GM18873 (cell line): ENCODE data around the gene SLC20A1.

Experiments
- ATAC-seq: cut with Tn5 transposase; IDR thresholded peaks from one replicate; pipeline ENCODE4 v1.9.1; 2021; ENCODE audit warnings: mild to moderate bottlenecking, moderate library complexity, moderate number of reproducible peaks; ENCODE audit not compliant: unreplicated experiment, low FRiP score

SLC20A1 gene

DNA sequence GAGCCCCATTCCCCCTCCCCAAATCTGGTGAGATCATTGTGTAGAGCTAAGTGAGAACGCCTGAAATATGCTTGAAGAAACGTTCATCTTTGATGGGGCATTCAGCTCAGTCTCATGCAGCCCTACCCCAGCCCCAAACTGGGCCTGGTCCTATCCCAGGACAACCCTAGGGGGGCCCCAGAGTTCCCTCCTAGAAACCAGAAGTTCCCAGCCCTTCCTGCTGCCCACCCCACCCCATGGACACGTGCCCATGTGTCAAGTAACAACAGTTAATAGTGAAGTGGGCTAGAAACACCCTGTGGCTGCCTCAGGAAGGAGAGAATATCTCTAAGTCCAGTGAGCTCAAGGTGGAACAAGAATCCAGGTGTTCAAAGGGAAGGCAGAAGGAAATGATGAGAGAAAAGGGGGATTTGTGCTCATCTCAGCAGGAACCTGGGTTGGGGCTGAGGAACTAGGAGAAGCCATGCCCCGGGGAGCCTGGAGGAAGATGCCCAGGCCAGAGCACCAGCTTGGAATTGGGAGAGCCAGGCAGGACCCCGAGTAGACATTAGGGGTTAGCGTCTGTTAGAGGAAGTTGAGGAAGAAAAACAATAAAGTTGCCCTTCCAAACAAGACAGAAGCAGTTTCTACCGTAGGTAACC lies 20.1 kb upstream of the SLC20A1 start:
- ATAC-seq = no peak

DNA sequence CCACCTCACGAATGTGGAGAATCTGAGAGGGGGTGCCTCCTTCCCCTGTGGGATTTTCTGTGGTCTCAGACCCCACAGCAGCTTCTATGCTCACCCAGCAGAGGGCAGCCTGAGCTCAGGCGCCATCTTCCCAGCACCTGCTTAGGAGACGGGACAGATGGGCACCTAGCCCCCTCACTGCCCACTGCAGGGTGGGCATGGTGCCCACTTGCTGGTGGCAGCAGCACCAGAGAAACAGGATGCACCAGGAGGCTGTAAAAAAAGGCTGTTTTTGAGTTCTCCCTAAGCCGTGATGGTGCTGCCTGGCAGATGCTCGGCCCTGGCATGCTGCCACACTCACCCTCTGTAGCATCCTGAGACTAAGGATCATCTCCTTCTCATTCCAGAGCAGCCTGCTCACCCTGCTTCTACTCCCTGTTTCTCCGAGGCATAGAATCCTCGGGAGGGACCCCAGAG lies 19.1 kb upstream of the SLC20A1 start:
- ATAC-seq = no peak

DNA sequence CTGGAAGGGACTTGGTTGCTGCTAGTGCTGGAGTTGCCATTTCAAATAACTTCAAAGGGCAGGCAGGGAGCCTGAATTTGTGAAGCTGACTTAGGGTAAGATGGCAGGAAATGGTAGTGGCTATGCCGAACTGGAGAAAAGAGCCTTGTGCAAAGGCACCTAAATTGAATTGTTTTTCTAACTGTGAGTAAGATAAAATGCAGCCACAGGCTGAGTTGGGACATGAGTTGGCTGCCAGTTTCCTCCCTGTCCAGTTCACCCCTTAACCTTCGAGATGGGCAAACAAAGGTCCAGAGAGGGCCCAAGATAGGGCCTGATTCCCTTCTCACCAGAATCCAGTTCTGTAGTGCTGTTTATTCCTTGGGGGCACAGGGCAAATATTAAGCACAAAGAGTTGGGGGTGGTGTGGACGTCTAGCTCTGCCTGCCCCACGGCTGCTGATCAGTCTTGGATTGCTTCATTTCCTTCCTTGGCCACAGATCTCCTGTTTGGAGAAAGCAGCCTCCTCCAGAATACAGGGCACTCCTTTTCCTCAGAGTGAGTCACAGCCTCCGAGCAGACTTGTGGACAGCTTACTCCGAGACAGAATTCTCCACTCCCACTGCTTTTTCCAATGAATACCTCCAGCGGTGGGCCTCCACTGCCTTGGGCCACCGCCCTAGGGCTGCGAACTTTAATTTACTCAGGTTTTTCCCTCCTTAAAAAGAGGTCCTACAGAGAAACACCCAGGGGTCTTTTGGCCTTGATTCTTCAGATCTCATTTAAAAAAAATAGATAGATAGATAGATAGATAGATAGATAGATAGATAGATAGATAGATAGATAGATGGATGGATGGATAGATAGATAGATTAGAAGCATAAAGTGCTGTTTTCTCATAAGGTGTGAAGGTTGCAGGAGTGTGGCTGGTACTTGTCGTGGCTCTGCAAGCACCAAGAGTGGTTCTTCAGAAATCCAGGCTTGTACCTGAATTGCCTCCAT lies 18.4 kb upstream of the SLC20A1 start:
- ATAC-seq = no peak

DNA sequence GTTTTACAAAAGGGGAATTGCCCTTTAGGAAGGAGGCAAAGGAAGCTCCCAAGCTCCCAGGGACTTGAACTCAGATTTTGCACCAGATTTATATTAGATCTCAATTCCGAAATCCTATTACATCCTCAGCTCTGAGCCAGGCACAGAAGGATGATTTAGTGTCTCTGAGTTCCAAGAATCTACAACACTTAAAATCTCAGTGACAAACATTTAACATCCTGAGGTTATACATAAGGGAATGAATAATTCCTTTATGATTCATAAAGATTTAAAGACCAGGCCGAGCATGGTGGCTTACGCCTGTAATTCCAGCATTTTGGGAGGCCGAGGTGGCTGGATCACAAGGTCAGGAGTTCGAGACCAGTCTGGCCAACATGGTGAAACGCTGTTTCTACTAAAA lies 16.5 kb upstream of the SLC20A1 start:
- ATAC-seq = no peak

DNA sequence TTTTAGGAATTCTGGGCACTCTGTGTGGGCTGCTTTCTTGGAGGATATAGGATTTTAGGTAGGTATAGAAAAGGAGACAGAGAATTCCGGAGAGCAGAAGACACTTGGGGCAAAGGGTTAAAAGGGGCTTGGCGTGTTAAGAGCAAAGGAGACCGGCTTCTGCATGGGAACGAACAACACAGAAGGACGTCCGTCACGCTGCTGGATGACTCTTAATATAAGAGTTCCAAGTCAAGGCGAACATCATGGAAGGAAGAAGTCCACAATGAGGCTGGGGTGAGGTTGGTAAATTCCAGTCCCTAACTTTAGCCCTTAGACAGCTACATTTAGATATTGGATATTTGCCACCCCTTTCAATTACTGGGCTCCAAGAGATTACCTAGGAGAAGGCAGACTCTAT lies 15.9 kb upstream of the SLC20A1 start:
- ATAC-seq = no peak

DNA sequence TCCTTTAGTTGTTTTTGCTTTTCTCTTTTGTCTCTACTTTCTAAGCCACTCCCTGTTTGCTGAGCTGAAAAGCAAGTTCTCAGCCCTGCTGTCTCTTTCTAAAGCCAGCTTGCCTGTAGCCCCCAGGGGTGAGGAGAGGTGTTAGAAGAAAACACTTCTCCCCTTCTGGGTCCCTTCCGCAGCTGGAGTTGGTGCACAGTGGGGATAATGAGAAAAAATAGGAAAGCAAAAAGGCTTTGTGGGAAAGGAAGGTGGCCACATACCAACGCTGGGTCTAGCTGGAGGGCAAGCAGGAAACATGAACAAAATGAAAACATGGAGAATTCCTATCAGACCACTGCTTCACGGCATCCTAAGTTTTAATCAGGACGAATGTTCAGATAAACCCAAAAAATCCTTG lies 15.5 kb upstream of the SLC20A1 start:
- no peak for ATAC-seq

DNA sequence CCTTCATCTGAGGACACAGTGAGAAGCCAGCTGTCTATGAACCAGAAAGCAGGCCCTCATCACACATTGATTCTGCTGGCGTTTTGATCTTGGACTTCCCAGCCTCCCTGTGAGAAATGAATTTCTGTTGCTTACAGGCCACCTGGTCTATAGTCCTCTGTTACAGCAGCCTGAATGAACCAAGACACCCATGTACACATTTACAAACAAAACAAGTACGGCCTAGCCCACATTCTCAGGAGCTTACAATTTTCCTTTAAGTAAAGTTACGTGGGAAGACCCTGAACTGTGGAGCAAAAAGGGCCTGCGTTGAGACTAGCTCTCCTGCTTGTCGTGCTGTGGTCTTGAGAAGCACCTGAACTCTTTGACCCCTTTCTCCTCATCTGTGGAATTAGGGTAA lies 12.0 kb upstream of the SLC20A1 start:
- ATAC-seq = no peak

DNA sequence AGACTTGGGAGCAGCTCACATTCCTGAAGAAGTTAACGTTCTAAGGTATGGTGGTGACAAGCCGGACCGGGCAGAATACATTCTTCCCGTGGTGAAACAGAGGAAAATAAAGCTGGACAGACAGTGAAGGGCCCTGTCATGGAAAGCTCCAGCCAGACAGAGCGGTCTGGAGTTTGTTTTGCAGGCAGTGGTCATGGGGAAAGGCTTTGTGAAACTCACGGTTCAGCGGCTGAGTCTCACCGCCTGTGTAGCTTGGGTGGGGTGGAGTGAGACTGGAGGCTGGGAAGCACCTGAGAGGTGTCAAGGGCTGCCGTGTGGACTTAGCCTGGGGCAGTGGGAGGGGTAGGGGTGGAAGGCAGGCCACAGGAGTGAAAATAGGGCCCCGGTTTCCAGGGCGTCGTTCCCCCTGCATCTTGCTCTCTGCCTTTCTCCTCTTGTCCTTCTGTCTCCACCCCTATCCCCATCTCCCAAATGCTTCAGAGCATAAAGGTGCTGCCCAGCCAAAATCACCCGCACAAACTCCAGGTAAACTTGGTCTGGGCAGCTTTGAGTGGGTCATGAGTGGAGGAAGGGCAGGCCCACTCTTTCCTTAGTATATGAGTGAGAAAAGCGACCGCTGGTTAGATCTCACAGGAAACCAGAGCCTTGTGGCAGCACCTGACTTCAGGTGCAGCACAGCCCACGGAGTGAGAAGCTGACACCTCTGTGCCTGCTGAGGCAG lies 11.4 kb upstream of the SLC20A1 start:
- ATAC-seq = no peak

DNA sequence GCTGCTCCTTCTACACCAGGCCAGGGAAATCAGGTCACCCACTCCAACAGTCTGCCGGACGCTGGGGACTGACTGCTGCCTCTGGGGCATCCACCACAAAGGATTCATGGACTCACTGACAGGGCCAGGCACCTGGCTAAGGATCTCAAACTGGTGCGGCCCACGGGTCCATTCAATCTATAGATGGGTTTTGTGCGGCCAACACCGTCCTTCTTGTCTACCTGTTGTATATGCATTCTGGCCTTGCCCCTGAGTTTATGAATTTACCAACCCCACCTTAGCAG lies 10.9 kb upstream of the SLC20A1 start:
- ATAC-seq = no peak

DNA sequence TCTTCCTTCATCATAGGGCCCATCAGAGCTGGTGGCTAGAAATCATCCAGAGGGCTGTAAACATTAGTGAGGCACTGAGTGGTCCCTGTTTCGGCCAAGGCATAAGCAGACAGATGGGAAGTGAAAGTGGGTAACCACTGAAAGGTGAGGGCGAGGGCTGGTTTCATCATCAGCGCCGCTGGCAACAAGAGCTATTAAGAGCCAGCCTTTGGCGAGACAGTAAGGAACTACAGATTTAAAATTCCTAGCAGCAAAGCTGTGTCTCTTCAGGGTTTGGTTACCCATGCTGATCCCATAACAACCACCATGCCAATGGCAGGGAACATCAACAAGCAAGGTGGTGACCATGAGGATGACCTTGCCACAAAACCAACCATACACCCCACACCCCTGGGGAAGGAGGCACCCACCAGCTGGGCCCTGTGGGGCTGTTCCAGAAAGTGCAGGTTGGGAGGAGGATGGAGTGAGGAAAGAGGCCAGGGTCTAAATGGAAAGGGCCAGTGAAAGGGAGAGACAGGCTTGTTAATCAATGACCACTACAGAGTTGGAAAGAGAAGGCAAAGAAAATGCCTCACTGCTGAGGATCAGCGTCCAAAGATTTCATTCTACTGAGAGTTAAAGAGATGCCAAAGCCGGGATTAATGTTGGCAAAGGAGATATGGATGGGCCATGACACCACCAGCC lies 9.0 kb upstream of the SLC20A1 start:
- peak; percentile 92 for ATAC-seq

DNA sequence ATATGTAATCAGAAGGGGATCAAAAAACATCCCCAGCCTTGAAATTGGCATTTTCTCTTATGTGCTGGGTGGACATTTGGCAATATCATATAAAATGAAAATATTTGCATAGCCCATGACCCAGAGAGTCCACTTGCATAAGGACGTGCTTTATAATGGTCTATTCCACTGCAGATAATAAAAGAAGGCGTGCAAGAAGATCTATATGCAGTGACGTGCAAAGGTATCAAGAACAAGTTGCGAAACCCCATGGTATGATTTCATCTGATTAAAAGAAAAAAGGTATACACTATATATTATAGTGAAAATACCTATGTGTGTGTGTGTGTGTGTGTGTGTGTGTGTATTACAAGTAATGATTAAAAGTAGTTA lies 8.5 kb upstream of the SLC20A1 start:
- ATAC-seq = no peak

DNA sequence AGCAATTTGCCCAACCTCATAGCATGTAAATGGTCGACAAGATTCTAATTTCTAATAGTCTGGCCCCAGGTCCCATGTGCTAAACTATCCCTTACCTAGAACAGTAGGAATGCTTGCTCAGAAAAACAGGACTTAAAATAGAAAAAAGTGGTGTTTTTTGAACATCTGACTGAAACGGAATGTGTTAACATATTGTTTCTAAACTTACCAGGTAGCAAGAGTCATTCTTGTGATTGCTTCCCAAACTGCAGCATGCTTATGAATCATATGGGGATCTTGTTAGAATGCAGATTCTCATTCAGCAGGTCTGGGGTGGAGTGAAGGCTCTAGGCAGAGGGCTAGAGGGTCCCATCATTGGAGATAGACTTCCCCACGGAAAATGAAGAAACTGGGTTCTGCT lies 5.8 kb upstream of the SLC20A1 start:
- ATAC-seq = no peak

DNA sequence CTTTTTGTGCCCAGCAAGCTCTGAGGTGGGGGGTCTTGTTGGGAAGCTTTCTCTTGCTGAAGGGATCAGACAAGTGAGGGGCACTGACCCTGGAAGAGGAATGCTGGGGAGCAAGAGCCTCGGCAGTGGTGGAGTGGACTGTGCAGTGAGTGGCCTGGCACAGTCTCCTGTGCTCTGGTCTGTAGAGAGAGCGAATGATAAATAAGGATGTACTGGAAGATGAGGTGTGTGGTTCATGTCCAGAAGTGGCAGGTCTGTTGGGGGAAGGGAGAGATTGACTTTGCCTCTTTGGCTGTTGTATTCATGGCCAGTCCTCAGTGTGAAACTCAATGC lies 5.3 kb upstream of the SLC20A1 start:
- ATAC-seq = no peak

DNA sequence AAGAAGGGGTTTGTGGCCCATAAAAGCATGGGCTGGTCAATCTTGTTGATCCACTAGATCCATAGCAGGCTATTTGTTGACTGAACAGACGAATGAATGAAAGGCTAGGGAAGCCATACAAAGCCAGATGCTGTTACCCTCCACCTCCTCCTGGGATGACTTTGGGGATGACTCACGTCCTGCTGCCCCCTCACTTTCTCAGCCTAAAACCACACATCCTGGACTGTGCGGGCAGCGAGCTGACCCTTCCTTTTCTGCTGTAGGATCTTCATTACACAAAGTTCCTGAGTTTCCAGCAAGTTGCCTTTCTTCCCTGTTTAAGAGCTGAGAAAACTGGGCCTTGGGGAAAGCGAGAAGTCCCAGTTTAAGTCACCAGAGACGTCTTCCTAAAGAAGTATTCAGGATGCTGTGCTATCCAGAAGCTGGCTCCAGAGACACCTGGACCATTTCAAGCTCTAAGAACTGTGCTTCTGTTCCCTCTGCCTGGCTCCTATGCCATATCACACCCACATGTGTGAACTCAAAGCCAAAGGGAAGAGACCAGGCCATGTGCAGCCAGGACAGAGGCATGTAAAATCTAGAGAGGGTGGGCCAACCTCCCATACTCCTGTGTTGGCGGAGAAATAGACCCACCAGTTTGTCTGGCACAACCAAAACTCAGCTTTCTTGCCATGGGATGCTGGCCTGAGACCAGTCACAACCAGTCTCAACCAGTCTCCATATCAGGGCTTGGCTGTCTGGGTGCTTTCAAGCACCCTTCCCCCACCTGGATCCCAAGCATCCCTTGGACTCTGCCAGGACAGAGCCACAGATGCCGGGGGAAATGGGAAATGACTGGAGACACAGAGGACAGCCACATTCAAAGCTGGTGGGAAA lies 4.7 kb upstream of the SLC20A1 start:
- ATAC-seq = no peak

DNA sequence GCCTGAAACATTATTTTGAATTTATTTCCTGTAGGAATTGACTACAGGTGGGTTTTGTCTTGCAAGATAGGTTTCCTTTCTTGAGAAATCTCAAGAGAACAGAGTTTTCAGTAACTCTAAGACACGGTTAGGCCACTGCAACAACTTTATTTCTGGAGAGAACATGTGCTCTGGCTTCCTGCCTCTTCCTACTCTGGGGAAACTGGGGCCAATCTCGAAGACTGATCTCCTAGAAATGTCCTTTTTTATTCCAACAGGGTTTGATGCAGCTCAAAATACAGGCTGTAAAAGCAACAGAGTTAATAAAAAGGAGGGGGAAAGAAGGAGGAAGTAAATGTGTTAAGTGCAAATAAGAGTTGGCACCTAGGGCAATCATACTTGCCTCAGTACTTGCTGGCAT lies 4.0 kb upstream of the SLC20A1 start:
- ATAC-seq = no peak

DNA sequence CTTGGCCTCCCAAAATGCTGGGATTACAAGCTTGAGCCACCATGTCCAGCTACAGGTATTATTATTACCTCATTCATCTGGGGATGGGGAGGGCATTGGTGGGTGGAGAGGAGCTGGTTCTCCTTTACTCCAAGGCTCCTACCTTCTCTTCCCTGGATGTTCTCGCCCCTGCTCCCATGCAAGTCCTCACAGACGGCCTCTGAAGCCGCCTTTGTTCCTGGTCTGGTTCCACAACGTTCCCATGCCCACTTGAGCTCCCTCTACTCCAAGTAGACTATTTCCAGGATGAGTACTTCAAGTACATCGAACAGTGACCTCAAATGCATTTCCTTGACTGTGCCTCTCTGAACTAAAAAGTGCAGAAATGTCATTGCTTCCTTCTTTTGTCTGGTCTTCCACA lies 3.2 kb upstream of the SLC20A1 start:
- no peak for ATAC-seq

DNA sequence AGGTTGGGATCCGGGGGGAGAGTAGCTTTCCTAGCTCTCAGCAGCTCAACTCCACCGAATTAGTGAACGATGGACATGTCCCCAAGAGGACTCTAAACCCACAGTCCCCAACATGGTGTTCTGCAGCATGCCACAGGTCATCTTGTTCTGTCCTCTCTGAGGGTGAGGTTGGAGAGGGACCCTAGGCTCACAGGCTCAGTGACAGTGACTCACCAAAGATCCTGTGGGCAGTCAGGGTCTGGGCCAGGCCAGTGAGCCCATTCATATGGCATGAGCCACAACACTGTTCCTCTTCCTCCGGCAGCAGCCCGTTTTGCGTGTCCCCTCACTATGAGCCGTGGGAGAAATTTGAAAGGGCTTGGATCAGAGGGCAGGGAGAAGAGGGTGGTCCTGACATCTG lies 2.8 kb upstream of the SLC20A1 start:
- no peak for ATAC-seq

DNA sequence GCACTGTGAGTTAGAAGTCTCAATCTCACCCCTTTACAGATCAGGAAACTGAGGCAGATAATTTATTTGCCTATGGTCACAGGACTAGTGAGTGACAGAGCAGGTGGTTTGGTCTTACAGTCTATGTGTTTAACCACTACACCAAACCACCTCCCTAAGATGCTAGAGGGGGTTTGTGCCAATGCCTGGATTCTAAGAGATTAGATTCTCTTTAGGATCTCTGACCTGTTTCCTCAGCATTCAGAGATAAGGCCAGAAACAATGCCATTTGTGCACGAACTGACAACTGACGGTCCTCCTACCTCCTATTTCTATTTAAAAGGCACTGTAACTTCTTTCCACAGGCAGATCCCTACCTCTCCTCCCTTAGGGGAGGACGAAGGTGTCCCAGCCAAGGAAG lies 2.3 kb upstream of the SLC20A1 start:
- no peak for ATAC-seq

DNA sequence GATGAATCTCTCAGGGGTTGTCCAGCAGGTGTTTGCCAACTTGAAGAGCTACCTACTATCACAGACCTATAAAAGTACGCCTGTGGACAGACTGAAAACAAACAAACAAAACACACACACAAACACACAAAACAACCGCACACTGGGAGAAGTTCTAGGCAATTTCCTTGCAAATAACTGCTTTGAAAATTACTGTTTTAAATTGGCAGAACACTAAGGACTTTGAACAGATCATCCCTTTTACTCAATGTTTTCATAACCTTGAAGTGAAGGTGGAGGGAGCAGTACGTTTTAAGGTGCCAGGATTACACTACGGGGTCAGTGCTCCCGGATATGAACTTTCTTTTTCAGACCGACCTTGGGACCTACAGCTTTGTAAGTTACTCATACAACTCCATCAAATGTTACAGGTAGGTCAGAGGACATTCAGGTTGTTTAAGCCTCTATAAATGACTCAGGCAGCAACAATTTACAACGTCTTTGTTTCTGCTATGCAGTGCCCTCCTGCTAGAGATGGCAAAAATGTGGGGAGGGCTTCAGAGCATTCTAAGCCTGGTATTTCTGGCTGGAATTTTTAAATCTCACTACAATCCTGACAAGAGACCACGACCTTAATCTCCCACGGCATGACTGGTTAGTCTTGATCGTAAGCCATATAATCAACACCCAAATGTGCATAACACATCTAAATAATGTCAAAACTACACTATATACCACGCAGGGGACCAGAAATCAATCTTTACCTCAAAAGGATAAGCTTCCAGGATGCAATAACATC lies 1.4 kb upstream of the SLC20A1 start:
- ATAC-seq = no peak
